PC-3 (cell line): ENCODE data around the gene KIAA1217. TPM values are rescaled to one million over a fixed set of nuclear protein-coding genes. Genes with fewer than 3 reads are reported as not detected.

ENCODE experiments used
- ATAC-seq: fragments of 200-7000 bp; cut with Tn5 transposase; 2 replicates; pipeline ENCODE4 v1.9.1; 2020; ENCODE audit warnings: mild to moderate bottlenecking, moderate library complexity
- BruUV-seq: library from RNA; stranded (reverse); fragments of 400-500 nt; replicated peaks from 2 replicates; lab custom pipeline; 2021; lab: Mats Ljungman, UMichigan
- CTCF ChIA-PET: fragments of 300-600 bp; sonication (Branson Sonifier 250); formaldehyde crosslinking; loops from one replicate; lab custom pipeline; 2022; ENCODE audit warnings: antibody characterized with exemption; lab: Charles Lee
- POLR2A ChIA-PET: fragments of 300-600 bp; sonication (Branson Sonifier 250); formaldehyde crosslinking; loops from one replicate; lab custom pipeline; 2022; ENCODE audit warnings: antibody characterized with exemption; ENCODE audit not compliant: unreplicated experiment; lab: Charles Lee
- DNase-seq: peaks from one replicate; pipeline ENCODE4 v3.0.0-alpha.2; 2015
- H2AFZ ChIP-seq: fragments of 300-600 bp; sonication (generic); 2 replicates; pipeline ENCODE4 v1.6.0; 2016; ENCODE audit warnings: antibody characterized with exemption, low read length
- H3F3A ChIP-seq: fragments of 300-600 bp; sonication (generic); one replicate; pipeline ENCODE4 v1.6.0; 2017; ENCODE audit warnings: antibody characterized with exemption, low read length, control low read depth, mild to moderate bottlenecking; ENCODE audit not compliant: unreplicated experiment
- H3K27ac ChIP-seq: fragments of 300-600 bp; sonication (generic); 2 replicates; pipeline ENCODE4 v1.5.1; 2016; ENCODE audit warnings: mild to moderate bottlenecking, low read length
- H3K27me3 ChIP-seq: fragments of 300-600 bp; sonication (generic); 2 replicates; pipeline ENCODE4 v1.6.1; 2016; ENCODE audit warnings: low read length, mixed read lengths
- H3K36me3 ChIP-seq: fragments of 300-600 bp; sonication (generic); 2 replicates; pipeline ENCODE4 v1.6.1; 2016; ENCODE audit warnings: low read depth, mixed run types, low read length, mixed read lengths
- H3K4me1 ChIP-seq: fragments of 300-600 bp; sonication (generic); 2 replicates; pipeline ENCODE4 v1.5.1; 2016; ENCODE audit warnings: low read length; ENCODE audit not compliant: insufficient read depth
- H3K4me2 ChIP-seq: fragments of 300-600 bp; sonication (generic); 2 replicates; pipeline ENCODE4 v1.6.0; 2016; ENCODE audit warnings: low read length
- H3K4me3 ChIP-seq: fragments of 300-600 bp; sonication (generic); 2 replicates; pipeline ENCODE4 v1.5.1; 2016; ENCODE audit warnings: mild to moderate bottlenecking, low read length, mixed read lengths
- H3K79me2 ChIP-seq: fragments of 300-600 bp; sonication (generic); 2 replicates; pipeline ENCODE4 v1.6.1; 2017; ENCODE audit warnings: low read length, mixed read lengths
- H3K9ac ChIP-seq: fragments of 300-600 bp; sonication (generic); 2 replicates; pipeline ENCODE4 v1.6.0; 2016; ENCODE audit warnings: mild to moderate bottlenecking, low read length
- H3K9me2 ChIP-seq: fragments of 300-600 bp; sonication (generic); replicated peaks from 2 replicates; pipeline ENCODE4 v1.6.1; 2016; ENCODE audit warnings: mixed run types, low read length, mixed read lengths
- H3K9me3 ChIP-seq: fragments of 300-600 bp; sonication (generic); 2 replicates; pipeline ENCODE4 v1.6.1; 2016; ENCODE audit warnings: low read length, mixed read lengths
- H4K20me1 ChIP-seq: fragments of 300-600 bp; sonication (generic); 2 replicates; pipeline ENCODE4 v1.6.1; 2016; ENCODE audit warnings: low read length, mixed read lengths
- EZH2 ChIP-seq: fragments of 300-600 bp; sonication (generic); IDR thresholded peaks from one replicate; pipeline ENCODE4 v1.6.1; 2017; ENCODE audit warnings: antibody characterized with exemption, mild to moderate bottlenecking, low read length; ENCODE audit not compliant: unreplicated experiment
- EZH2phosphoT487 ChIP-seq: fragments of 300-600 bp; sonication (generic); IDR thresholded peaks from 2 replicates; pipeline ENCODE4 v1.6.1; 2018; ENCODE audit warnings: mild to moderate bottlenecking, antibody characterized with exemption, low read length, borderline replicate concordance
- intact Hi-C: fragments of 100-400 bp; cut with micrococcal nuclease; formaldehyde crosslinking; loops from 2 replicates; pipeline ENCODE4 v1.9.0; 2023
- total RNA-seq: library from RNA; depleted of rRNA; stranded (reverse); fragments of >200 nt; gene quantifications from 2 replicates; pipeline ENCODE4 v1.2.3, GENCODE V29; 2014
- TF ChIP-seq, protein P1 (sequence below): fragments of 300-600 bp; sonication (generic); conservative IDR thresholded peaks from 2 replicates; pipeline ENCODE4 v1.5.1; 2017; ENCODE audit warnings: antibody characterized with exemption, low read depth, mild to moderate bottlenecking, low read length

The KIAA1217 gene
- total RNA-seq, 1 experiment from 2014 or later, result 16.0 TPM

DNA sequence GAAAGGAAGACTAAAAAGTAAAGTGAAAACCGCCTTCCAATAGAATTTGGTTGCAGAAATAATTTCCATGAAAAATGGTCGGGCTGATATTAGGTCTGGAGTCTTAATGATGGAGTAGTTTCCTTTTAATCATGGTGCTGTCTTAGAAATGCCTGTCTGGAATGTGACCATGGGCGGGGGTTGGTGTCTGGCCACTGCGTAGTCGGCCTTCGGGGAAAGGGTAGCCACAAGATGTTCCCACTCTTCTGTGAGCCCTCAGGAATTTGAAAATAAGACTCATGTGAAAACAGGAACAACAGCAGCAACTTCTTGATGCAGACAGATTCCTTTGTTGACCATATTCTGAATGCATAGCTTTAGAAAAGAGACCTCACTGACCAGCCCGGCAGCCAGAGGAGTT is 176.8 kb downstream of the KIAA1217 start:
- no peak for DNase-seq
- BruUV-seq, result no TSS peak
- Histone ChIP-seq H3K36me3 (no peaks in the 10 kb centered on the region), H3K9me3 (no peaks in the 10 kb centered on the region), H3K4me3 (no peak overlapping the region), H3K27ac (no peak overlapping the region), H2AFZ (no peak overlapping the region), H3K4me1 (peaks cover 12% of the 10 kb centered on the region), H3K9me2 (no peaks in the 10 kb centered on the region), H3K27me3 (no peaks in the 10 kb centered on the region), H3K9ac (no peak overlapping the region), H4K20me1 (no peaks in the 10 kb centered on the region), H3F3A (no peaks in the 10 kb centered on the region), H3K79me2 (no peaks in the 10 kb centered on the region), H3K4me2 (no peak overlapping the region)
- ATAC-seq, result no peak
- POLR2A ChIA-PET, result no interaction called here
- TF ChIP-seq, protein P1, sequence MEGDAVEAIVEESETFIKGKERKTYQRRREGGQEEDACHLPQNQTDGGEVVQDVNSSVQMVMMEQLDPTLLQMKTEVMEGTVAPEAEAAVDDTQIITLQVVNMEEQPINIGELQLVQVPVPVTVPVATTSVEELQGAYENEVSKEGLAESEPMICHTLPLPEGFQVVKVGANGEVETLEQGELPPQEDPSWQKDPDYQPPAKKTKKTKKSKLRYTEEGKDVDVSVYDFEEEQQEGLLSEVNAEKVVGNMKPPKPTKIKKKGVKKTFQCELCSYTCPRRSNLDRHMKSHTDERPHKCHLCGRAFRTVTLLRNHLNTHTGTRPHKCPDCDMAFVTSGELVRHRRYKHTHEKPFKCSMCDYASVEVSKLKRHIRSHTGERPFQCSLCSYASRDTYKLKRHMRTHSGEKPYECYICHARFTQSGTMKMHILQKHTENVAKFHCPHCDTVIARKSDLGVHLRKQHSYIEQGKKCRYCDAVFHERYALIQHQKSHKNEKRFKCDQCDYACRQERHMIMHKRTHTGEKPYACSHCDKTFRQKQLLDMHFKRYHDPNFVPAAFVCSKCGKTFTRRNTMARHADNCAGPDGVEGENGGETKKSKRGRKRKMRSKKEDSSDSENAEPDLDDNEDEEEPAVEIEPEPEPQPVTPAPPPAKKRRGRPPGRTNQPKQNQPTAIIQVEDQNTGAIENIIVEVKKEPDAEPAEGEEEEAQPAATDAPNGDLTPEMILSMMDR, result no peak
- TF ChIP-seq EZH2phosphoT487, result no peak
- TF ChIP-seq EZH2, result no peak
- intact Hi-C loops, result no loop called here
- CTCF ChIA-PET, result no interaction called here

DNA sequence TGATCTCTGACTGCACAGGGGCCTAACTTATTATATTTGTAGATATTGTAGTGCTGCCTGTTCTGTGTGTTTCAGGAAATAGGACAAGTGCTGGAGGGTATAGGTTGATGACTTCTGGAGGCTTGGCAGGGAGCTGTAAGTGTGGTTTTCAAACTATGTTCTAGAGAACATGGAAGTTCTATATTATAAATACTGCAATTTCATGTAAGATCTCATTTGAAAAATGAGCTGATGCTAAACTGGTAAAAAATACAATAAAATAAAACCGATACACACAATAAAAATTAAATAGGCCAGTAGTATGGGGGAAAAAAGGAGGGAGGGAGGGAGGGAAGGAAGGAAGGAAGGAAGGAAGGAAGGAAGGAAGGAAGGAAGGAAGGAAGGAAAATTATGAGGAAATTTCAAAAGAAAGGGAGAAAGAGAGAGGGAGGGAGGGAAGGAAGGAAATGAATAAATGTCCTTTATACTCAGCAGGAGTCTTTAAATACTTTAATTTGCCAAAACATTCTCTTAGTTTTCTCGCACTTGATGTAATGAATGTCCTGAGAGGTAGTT is 181.3 kb downstream of the KIAA1217 start:
- H2AFZ ChIP-seq, result no peak overlapping the region
- no peaks in the 10 kb centered on the region for H3F3A ChIP-seq
- no peaks in the 10 kb centered on the region for H3K9me3 ChIP-seq
- TF ChIP-seq, protein P1, result no peak
- TF ChIP-seq EZH2phosphoT487 (no peak), EZH2 (no peak)
- no peak for ATAC-seq
- no peaks in the 10 kb centered on the region for H3K79me2 ChIP-seq
- H3K4me3 ChIP-seq, result no peak overlapping the region
- ChIA-PET POLR2A (no interaction called here), CTCF (interaction anchor here (0.6 kb wide), 1 partner anchor 184 kb away, joined by 3 read pairs; no protein-coding TSS in a partner anchor)
- H4K20me1 ChIP-seq, result no peaks in the 10 kb centered on the region
- H3K27me3 ChIP-seq, result no peaks in the 10 kb centered on the region
- DNase-seq, result no peak
- H3K9ac ChIP-seq, result no peak overlapping the region
- no peaks in the 10 kb centered on the region for H3K4me1 ChIP-seq
- H3K9me2 ChIP-seq, result no peaks in the 10 kb centered on the region
- no TSS peak for BruUV-seq
- no peaks in the 10 kb centered on the region for H3K36me3 ChIP-seq
- intact Hi-C loops, result no loop called here
- no peak overlapping the region for H3K27ac ChIP-seq
- no peak overlapping the region for H3K4me2 ChIP-seq

DNA sequence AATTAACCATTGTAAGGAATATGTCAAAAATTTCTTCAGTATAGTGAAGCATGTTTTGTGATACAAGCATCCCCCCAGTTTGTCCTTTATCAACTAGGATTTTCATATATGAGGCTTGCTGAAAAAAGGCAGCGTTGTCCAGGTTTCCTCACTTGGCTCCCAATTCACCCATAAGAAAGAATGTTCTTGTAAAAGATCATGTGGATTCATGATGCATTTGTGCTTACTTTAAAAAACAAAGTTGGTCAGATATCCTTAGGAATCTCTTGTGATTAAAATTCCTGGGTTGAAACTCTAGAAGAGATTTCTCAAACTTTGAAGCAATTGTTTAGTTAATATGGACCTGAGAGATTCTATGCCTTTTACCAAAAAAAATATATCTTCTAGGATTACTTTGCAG is 181.8 kb downstream of the KIAA1217 start:
- Histone ChIP-seq H3K36me3 (no peaks in the 10 kb centered on the region), H2AFZ (no peak overlapping the region), H3K4me2 (no peak overlapping the region), H3K79me2 (no peaks in the 10 kb centered on the region), H3K4me3 (no peak overlapping the region), H3K27me3 (no peaks in the 10 kb centered on the region), H3K9me2 (no peaks in the 10 kb centered on the region), H3F3A (no peaks in the 10 kb centered on the region), H3K27ac (no peak overlapping the region), H3K4me1 (no peaks in the 10 kb centered on the region), H3K9me3 (no peaks in the 10 kb centered on the region), H4K20me1 (no peaks in the 10 kb centered on the region), H3K9ac (no peak overlapping the region)
- TF ChIP-seq, protein P1, result no peak
- TF ChIP-seq EZH2 (no peak), EZH2phosphoT487 (no peak)
- DNase-seq (no peak), ATAC-seq (no peak)
- intact Hi-C loops, result no loop called here
- ChIA-PET CTCF (interaction anchor here (0.6 kb wide), 1 partner anchor 184 kb away, joined by 3 read pairs; no protein-coding TSS in a partner anchor), POLR2A (no interaction called here)
- no TSS peak for BruUV-seq
